HepG2 (cell line): Measurements from ENCODE around the gene CDC42BPG. TPM values are rescaled to one million over a fixed set of nuclear protein-coding genes. Genes with fewer than 3 reads are reported as not detected.

ENCODE experiments used
- AGO2 ChIP-seq: fragments of 200-400 bp; formaldehyde crosslinking; optimal IDR thresholded peaks from 2 replicates; pipeline ENCODE3; 2017; ENCODE audit warnings: mild to moderate bottlenecking, low read depth, low read length, moderate library complexity
- ARNT2 ChIP-seq: sonication (generic); formaldehyde crosslinking; IDR thresholded peaks from 2 replicates; pipeline ENCODE4 v1.8.0; 2022; ENCODE audit warnings: mild to moderate bottlenecking, low read depth, missing genetic modification reagents, moderate library complexity
- CAMTA2 ChIP-seq: sonication (generic); formaldehyde crosslinking; IDR thresholded peaks from 2 replicates; pipeline ENCODE4 v1.4.0; 2020; ENCODE audit warnings: mild to moderate bottlenecking, missing genetic modification reagents, borderline replicate concordance
- DNMT1 ChIP-seq: sonication (generic); formaldehyde crosslinking; IDR thresholded peaks from 2 replicates; pipeline ENCODE4 v1.5.1; 2020; ENCODE audit warnings: mild to moderate bottlenecking, missing genetic modification reagents
- HES4 ChIP-seq: sonication (generic); formaldehyde crosslinking; IDR thresholded peaks from 2 replicates; pipeline ENCODE4 v1.9.0; 2021; ENCODE audit warnings: mild to moderate bottlenecking, missing genetic modification reagents, borderline replicate concordance
- KDM4B ChIP-seq: sonication (generic); formaldehyde crosslinking; IDR thresholded peaks from 2 replicates; pipeline ENCODE4 v1.4.0; 2020; ENCODE audit warnings: missing genetic modification reagents
- POLR2G ChIP-seq: fragments of 200-400 bp; formaldehyde crosslinking; IDR thresholded peaks from 2 replicates; pipeline ENCODE4 v1.6.1; 2018; ENCODE audit warnings: mild to moderate bottlenecking, low read depth, low read length, moderate library complexity
- REPIN1 ChIP-seq: sonication (generic); formaldehyde crosslinking; IDR thresholded peaks from 2 replicates; pipeline ENCODE4 v1.8.0; 2022; ENCODE audit warnings: missing genetic modification reagents, low read depth, mild to moderate bottlenecking, borderline replicate concordance
- SMAD9 ChIP-seq: sonication (generic); formaldehyde crosslinking; IDR thresholded peaks from 2 replicates; pipeline ENCODE4 v1.5.1; 2020; ENCODE audit warnings: mild to moderate bottlenecking, missing genetic modification reagents
- TARDBP ChIP-seq: sonication (generic); formaldehyde crosslinking; IDR thresholded peaks from 2 replicates; pipeline ENCODE4 v1.8.0; 2022; ENCODE audit warnings: mild to moderate bottlenecking, missing genetic modification reagents
- ZNF205 ChIP-seq: IDR thresholded peaks from 2 replicates; pipeline ENCODE4 v1.6.1; 2018; ENCODE audit warnings: missing biosample characterization, missing genetic modification reagents
- ZNF253 ChIP-seq: sonication (generic); formaldehyde crosslinking; IDR thresholded peaks from 2 replicates; pipeline ENCODE4 v1.8.0; 2022; ENCODE audit warnings: mild to moderate bottlenecking, missing genetic modification reagents, borderline replicate concordance
- ZNF441 ChIP-seq: sonication (generic); formaldehyde crosslinking; IDR thresholded peaks from 2 replicates; pipeline ENCODE4 v1.7.0; 2021; ENCODE audit warnings: missing genetic modification reagents, borderline replicate concordance
- ZNF543 ChIP-seq: sonication (generic); formaldehyde crosslinking; IDR thresholded peaks from 2 replicates; pipeline ENCODE4 v1.4.0; 2020; ENCODE audit warnings: mild to moderate bottlenecking, missing genetic modification reagents
- ZNF556 ChIP-seq: sonication (generic); formaldehyde crosslinking; IDR thresholded peaks from 2 replicates; pipeline ENCODE4 v1.4.0; 2020; ENCODE audit warnings: mild to moderate bottlenecking, missing genetic modification reagents, borderline replicate concordance
- ZNF563 ChIP-seq: sonication (generic); formaldehyde crosslinking; IDR thresholded peaks from 2 replicates; pipeline ENCODE4 v1.8.0; 2022; ENCODE audit warnings: mild to moderate bottlenecking, moderate library complexity, missing genetic modification reagents
- ZNF615 ChIP-seq: sonication (generic); formaldehyde crosslinking; IDR thresholded peaks from 2 replicates; pipeline ENCODE4 v1.5.0; 2020; ENCODE audit warnings: mild to moderate bottlenecking, missing genetic modification reagents, borderline replicate concordance
- ZNF616 ChIP-seq: sonication (generic); formaldehyde crosslinking; IDR thresholded peaks from 2 replicates; pipeline ENCODE4 v1.5.0; 2020; ENCODE audit warnings: low read depth, mild to moderate bottlenecking, missing genetic modification reagents
- ZNF747 ChIP-seq: sonication (generic); formaldehyde crosslinking; IDR thresholded peaks from 2 replicates; pipeline ENCODE4 v1.8.1; 2023; ENCODE audit warnings: missing genetic modification reagents, mild to moderate bottlenecking, borderline replicate concordance
- ZNF782 ChIP-seq: sonication (generic); formaldehyde crosslinking; IDR thresholded peaks from 2 replicates; pipeline ENCODE4 v1.4.0; 2020; ENCODE audit warnings: missing genetic modification reagents, mild to moderate bottlenecking, borderline replicate concordance
- ZSCAN31 ChIP-seq: sonication (generic); formaldehyde crosslinking; IDR thresholded peaks from 2 replicates; pipeline ENCODE4 v1.5.0; 2020; ENCODE audit warnings: low read depth, mild to moderate bottlenecking, missing genetic modification reagents
- polyA plus RNA-seq, 8 experiments: library from polyadenylated mRNA; depleted of rRNA in 3 of 8; stranded (reverse) in 7 of 8; unstranded in 1 of 8; fragments of >200 nt; fragmentation: Illumina TruSeq in 4 of 8; extraction: Trizol in 4 of 8; gene quantifications; 2 replicates each; pipeline versions ENCODE4 v1.2.1 to v1.2.3, GENCODE V29; 2011 to 2016; ENCODE audit warnings: low read depth in 4 of 8, missing spikeins in 1 of 8, mixed read lengths in 1 of 8; ENCODE audit not compliant: insufficient read depth in 1 of 8
- total RNA-seq, 5 experiments: library from RNA; depleted of rRNA; stranded (reverse); fragments of >200 nt; fragmentation: Illumina TruSeq; extraction: Trizol; gene quantifications; 2 replicates each; pipeline ENCODE4 v1.2.3, GENCODE V29; 2016; ENCODE audit warnings: low read depth in 1 of 5
- TF ChIP-seq, protein P1 (sequence below): sonication (generic); formaldehyde crosslinking; IDR thresholded peaks from 2 replicates; pipeline ENCODE4 v1.4.0; 2020; ENCODE audit warnings: missing genetic modification reagents
- TF ChIP-seq, protein P2 (sequence below), 2 experiments: sonication (generic) in 1 of 2; formaldehyde crosslinking in 1 of 2; IDR thresholded peaks; 2 replicates each; pipeline versions ENCODE4 v1.4.0 to v1.6.1; 2018 to 2020; ENCODE audit warnings: missing genetic modification reagents in 2 of 2, borderline replicate concordance in 1 of 2, low read depth in 1 of 2, mild to moderate bottlenecking in 1 of 2, missing biosample characterization in 1 of 2
- TF ChIP-seq, protein P3 (sequence below): sonication (generic); formaldehyde crosslinking; IDR thresholded peaks from 2 replicates; pipeline ENCODE4 v1.8.1; 2022; ENCODE audit warnings: low read depth, mild to moderate bottlenecking, missing genetic modification reagents

CDC42BPG gene
- total and polyA plus RNA-seq, 2 of the 13 experiments (the other 11 are each of a cell fraction or from before 2014, with no cell fraction given) = 0.55 to 1.4 TPM

DNA sequence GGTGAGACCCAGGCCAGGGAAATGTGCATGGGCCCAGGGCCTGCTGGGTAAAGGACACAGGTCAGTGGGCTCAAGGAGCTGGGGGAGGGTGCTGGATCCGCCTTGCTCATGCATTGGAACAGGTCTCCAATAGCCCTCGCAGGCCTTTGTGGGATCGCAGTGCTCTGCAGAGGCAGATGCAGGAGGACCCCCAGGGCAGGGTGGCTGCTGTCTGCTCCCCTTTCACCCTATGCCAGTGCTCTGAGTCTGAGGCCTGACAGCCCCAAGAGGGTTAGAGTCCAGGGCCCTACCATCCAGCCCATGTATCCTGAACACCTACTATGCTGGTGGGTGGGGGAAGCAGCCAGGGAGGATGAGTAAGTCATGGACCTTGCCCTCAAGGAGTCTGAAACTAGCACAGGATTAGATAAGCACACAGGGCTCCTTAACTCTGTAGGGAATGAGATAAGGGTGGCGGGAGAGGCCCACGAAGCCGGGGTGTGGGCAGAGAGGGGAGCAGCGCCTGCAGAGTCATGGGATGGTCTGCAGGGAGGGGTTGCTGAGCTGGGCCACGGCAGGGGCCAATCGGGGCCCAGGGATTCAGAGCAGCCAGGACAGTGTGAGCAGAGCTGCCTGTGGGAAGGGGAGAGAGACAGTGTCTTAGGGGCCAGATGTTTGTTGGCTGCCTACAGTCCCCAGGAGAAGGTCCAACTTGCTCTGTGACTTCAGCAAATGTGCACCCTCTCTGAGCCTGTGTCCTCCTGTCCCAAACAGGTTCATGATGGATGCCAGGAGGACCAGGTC is 44.5 kb upstream of the CDC42BPG start (continued):
- TF ChIP-seq ZNF747 (0 out of 2 replicates have a peak, but pooled peaks have one; percentile 29), ZNF563 (CRISPR knock-in tag) (no peak), KDM4B (CRISPR knock-in tag) (no peak), ZSCAN31 (CRISPR knock-in tag) (0 out of 2 replicates have a peak, but pooled peaks have one; percentile 44), DNMT1 (CRISPR knock-in tag) (no peak), ZNF616 (no peak), ARNT2 (CRISPR knock-in tag) (no peak), CAMTA2 (no peak), SMAD9 (CRISPR knock-in tag) (no peak), ZNF543 (CRISPR knock-in tag) (peak; percentile 82; the same call in 1 of the 2 replicates), ZNF205 (CRISPR knock-in tag) (no peak), AGO2 (peak; percentile 82), REPIN1 (CRISPR knock-in tag) (no peak), HES4 (no peak), ZNF556 (no peak; the same call in 1 of the 2 replicates), ZNF441 (no peak), POLR2G (peak; percentile 67), ZNF615 (CRISPR knock-in tag) (no peak), TARDBP (peak; percentile 60), ZNF782 (CRISPR knock-in tag) (0 out of 2 replicates have a peak, but pooled peaks have one; percentile 38), ZNF253 (CRISPR knock-in tag) (no peak)
- TF ChIP-seq, protein P1, sequence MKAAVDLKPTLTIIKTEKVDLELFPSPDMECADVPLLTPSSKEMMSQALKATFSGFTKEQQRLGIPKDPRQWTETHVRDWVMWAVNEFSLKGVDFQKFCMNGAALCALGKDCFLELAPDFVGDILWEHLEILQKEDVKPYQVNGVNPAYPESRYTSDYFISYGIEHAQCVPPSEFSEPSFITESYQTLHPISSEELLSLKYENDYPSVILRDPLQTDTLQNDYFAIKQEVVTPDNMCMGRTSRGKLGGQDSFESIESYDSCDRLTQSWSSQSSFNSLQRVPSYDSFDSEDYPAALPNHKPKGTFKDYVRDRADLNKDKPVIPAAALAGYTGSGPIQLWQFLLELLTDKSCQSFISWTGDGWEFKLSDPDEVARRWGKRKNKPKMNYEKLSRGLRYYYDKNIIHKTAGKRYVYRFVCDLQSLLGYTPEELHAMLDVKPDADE (CRISPR knock-in tag) = no peak
- TF ChIP-seq, protein P2, sequence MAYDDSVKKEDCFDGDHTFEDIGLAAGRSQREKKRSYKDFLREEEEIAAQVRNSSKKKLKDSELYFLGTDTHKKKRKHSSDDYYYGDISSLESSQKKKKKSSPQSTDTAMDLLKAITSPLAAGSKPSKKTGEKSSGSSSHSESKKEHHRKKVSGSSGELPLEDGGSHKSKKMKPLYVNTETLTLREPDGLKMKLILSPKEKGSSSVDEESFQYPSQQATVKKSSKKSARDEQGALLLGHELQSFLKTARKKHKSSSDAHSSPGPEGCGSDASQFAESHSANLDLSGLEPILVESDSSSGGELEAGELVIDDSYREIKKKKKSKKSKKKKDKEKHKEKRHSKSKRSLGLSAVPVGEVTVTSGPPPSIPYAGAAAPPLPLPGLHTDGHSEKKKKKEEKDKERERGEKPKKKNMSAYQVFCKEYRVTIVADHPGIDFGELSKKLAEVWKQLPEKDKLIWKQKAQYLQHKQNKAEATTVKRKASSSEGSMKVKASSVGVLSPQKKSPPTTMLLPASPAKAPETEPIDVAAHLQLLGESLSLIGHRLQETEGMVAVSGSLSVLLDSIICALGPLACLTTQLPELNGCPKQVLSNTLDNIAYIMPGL (CRISPR knock-in tag; IDR thresholded peaks at IDR 0.05; ENCODE audit: borderline replicate concordance in 1 of 2, low read depth in 1 of 2) = no peak
- TF ChIP-seq, protein P3, sequence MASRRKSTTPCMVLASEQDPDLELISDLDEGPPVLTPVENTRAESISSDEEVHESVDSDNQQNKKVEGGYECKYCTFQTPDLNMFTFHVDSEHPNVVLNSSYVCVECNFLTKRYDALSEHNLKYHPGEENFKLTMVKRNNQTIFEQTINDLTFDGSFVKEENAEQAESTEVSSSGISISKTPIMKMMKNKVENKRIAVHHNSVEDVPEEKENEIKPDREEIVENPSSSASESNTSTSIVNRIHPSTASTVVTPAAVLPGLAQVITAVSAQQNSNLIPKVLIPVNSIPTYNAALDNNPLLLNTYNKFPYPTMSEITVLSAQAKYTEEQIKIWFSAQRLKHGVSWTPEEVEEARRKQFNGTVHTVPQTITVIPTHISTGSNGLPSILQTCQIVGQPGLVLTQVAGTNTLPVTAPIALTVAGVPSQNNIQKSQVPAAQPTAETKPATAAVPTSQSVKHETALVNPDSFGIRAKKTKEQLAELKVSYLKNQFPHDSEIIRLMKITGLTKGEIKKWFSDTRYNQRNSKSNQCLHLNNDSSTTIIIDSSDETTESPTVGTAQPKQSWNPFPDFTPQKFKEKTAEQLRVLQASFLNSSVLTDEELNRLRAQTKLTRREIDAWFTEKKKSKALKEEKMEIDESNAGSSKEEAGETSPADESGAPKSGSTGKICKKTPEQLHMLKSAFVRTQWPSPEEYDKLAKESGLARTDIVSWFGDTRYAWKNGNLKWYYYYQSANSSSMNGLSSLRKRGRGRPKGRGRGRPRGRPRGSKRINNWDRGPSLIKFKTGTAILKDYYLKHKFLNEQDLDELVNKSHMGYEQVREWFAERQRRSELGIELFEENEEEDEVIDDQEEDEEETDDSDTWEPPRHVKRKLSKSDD = peak; percentile 13; the same call in 1 of the 2 replicates
